ENCODE results near the gene ANO6.
"Not testable (repeated sequence)": the region's sequence is repeated elsewhere in the genome, so short reads cannot be mapped to it uniquely, and the experiment has no call there.

DNA sequence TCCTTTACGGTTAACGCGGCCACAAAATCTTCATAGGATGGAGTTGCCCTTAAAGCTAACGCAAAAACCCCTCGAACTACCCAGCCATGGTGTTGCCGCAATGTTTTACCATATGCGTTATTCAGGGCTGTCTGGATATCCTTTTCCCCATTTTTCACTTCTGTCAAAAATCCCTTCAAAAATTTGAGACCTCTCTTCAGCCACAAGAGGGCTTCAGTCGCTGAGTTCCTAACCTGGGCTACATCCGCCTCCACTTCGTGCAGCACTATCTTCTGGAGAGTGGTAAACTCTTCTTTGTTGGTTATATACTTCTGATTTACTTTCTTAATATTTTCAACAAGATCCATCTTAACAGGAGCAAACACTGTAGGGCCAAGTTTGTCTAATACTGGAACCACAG lies 42.6 kb upstream of the ANO6 start:
- TF ChIP-seq, protein P1, sequence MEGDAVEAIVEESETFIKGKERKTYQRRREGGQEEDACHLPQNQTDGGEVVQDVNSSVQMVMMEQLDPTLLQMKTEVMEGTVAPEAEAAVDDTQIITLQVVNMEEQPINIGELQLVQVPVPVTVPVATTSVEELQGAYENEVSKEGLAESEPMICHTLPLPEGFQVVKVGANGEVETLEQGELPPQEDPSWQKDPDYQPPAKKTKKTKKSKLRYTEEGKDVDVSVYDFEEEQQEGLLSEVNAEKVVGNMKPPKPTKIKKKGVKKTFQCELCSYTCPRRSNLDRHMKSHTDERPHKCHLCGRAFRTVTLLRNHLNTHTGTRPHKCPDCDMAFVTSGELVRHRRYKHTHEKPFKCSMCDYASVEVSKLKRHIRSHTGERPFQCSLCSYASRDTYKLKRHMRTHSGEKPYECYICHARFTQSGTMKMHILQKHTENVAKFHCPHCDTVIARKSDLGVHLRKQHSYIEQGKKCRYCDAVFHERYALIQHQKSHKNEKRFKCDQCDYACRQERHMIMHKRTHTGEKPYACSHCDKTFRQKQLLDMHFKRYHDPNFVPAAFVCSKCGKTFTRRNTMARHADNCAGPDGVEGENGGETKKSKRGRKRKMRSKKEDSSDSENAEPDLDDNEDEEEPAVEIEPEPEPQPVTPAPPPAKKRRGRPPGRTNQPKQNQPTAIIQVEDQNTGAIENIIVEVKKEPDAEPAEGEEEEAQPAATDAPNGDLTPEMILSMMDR (IDR thresholded peaks at IDR 0.05) = peak; percentile 47
- not testable (repeated sequence) for TF ChIP-seq ZFX (IDR thresholded peaks at IDR 0.05; ENCODE audit: borderline replicate concordance)
